Measurements from ENCODE around the gene MUS81.

Gene MUS81

DNA sequence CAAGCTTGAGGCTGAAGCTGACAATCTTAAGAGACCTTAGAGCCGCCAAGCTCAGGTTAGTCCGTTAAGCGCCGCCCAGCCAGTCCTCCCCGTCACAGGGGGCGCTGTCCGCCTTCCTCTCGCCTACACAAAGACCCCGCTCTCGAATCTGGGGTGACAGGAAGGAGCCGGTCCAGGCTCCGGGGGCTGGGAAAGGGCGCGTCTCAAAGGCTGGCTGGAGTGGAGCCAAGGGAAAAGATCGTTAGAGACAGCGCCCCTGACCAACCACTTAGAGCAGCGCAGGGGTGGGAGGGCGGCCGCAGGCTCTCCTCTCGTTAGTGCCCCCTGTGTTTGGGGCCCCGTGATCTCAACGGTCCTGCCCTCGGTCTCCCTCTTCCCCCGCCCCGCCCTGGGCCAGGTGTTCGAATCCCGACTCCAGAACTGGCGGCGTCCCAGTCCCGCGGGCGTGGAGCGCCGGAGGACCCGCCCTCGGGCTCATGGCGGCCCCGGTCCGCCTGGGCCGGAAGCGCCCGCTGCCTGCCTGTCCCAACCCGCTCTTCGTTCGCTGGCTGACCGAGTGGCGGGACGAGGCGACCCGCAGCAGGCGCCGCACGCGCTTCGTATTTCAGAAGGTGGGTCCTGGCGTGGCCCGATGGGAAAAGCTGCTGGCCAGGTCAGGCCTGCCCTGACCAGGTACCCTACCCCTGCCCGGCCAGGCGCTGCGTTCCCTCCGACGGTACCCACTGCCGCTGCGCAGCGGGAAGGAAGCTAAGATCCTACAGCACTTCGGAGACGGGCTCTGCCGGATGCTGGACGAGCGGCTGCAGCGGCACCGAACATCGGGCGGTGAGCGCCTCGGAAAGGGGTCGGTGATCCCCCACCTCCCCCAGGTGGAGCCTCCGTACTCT, at the start of gene MUS81:
MUS81 (plus strand) TSS at position 156 of the 887 bp plus-strand sequence; CDS start at position 477, 321 bp downstream.
- TF ChIP-seq, protein P1, sequence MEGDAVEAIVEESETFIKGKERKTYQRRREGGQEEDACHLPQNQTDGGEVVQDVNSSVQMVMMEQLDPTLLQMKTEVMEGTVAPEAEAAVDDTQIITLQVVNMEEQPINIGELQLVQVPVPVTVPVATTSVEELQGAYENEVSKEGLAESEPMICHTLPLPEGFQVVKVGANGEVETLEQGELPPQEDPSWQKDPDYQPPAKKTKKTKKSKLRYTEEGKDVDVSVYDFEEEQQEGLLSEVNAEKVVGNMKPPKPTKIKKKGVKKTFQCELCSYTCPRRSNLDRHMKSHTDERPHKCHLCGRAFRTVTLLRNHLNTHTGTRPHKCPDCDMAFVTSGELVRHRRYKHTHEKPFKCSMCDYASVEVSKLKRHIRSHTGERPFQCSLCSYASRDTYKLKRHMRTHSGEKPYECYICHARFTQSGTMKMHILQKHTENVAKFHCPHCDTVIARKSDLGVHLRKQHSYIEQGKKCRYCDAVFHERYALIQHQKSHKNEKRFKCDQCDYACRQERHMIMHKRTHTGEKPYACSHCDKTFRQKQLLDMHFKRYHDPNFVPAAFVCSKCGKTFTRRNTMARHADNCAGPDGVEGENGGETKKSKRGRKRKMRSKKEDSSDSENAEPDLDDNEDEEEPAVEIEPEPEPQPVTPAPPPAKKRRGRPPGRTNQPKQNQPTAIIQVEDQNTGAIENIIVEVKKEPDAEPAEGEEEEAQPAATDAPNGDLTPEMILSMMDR (IDR thresholded peaks at IDR 0.05; ENCODE audit: low read depth, low read length), result peak; percentile 73
- peak within 1 kb of the TSS; percentile 91 for H3K4me3 ChIP-seq (ENCODE audit: low read depth, low read length)

DNA sequence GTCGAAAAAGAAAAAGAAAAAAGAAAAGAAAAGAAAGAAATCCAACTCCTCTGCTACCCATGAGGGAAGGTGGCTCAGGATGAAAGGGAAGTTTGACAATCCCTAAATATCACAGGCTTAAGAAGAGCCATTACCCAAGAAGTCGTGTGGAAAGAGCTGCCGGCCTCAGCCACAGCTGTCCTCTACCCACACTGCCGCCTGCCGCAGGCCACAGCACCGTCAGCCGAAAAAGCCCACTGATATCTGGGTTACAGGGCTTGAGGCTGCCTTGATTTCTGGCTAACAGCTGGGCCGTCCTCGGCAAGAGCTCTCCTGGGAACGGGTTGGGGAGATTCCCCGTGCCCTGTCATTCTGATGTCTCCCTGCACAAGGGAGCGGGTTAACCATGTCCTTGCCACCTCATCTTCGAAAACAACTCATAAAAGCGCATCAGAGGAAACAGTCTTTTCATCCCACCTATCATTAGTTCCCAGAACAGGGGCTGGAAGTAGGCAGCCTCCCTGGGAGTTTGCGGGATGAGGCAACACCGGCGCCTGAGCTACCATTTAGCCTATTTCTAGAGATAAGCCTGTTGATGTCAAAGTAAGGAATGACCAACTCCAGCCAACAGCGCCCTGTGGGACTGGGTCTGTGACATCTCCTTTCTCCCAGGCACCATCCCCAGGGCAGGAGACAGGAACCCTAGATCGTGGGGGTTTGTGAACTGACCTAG, 48.3 kb upstream of the MUS81 start:
- H3K4me3 ChIP-seq (ENCODE audit: low read depth, low read length), result no peak overlapping the region

DNA sequence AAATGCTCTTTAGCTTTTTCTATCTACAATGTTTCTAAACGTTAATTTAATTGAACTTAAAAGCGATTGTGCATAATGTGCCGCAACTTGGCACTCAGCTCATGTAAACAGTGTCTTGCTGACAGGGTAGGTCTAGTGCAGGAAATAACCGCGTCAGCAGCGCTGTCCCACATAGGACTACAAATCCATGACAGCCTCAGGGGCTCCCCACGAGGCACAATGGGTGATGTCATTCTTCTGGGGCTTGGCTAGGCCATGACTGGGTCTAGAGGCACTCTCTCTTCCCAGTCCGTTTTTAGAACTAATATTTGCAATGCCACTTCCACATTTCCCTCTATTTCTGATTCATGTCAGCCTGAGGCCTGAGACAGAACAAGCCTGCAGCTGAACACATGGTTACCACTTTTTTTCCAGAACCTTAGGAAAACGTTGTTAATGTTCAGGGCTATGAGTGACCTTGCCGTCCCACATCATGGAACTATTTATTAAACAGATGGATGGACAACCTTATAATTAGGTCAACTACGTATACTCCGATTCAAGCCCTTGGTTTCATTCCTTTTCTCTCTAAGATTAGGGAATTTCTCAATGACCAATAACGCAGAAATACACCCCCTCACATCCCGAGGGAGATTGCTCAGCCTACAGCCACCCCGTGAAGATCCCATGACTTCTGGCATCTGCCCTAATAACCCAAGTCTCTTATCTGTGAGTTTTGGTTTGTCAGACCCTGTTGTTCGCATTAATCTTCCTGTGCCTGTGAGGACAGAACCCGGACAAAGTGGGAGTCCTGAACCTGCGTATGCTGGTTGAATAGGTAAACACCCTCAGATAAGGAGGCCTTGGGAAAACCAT, 45.9 kb upstream of the MUS81 start:
- TF ChIP-seq, protein P1 (IDR thresholded peaks at IDR 0.05; ENCODE audit: low read depth, low read length), result no peak
- H3K4me3 ChIP-seq (ENCODE audit: low read depth, low read length), result no peak overlapping the region

More for the DNA sequence above, 48.3 kb upstream of the MUS81 start:
- TF ChIP-seq, protein P1 (IDR thresholded peaks at IDR 0.05; ENCODE audit: low read depth, low read length), result no peak

DNA sequence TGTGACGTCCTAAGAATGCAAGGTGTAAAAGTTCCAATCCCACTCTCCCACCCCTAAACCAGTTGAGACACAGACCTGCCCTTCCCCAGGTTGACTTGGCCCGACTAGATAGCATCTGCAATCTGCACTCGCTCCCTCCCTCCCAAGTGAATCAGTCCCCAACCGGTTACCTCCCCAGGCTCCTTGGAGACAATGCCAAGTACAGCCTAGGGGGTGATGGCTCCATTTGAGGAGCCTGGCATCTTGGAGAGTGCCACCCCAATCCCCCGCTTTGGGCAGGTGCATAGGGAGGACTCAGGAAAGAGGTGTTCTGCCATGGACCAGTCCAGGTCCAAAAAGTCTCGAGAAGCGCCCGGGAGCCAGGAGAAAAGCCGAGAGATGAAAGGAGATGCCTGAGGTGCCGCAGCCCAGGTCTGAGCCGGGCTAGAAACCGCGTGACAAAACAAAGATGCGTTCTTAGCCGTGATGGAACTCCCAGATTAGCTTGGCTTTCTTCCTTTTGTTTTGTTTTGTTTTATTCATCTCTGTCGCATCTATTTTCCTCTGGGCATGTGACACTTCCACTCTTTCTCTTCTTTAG, 45.2 kb upstream of the MUS81 start:
- no peak overlapping the region for H3K4me3 ChIP-seq (ENCODE audit: low read depth, low read length)
- TF ChIP-seq, protein P1 (IDR thresholded peaks at IDR 0.05; ENCODE audit: low read depth, low read length), result no peak

DNA sequence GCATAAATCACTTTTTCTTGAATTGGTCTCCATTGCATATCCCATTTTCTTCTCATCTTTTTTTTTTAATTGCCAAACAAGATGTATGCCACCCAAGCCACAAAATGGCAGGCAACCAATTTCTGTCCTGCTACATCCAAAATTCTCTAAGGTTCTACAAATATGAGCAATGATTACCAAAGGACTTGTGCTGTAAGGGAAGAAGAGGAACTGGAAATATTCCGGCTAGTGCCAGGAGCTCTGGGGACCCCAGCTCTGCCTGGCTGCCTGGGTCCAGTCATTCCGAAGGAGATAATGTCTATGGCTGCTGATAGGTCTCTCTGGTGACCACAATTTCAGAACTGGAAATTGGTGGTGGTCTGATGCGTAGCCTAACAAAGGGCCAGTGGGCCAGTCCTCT, 43.5 kb upstream of the MUS81 start:
- TF ChIP-seq, protein P1 (IDR thresholded peaks at IDR 0.05; ENCODE audit: low read depth, low read length), result no peak
- H3K4me3 ChIP-seq (ENCODE audit: low read depth, low read length), result no peak overlapping the region

DNA sequence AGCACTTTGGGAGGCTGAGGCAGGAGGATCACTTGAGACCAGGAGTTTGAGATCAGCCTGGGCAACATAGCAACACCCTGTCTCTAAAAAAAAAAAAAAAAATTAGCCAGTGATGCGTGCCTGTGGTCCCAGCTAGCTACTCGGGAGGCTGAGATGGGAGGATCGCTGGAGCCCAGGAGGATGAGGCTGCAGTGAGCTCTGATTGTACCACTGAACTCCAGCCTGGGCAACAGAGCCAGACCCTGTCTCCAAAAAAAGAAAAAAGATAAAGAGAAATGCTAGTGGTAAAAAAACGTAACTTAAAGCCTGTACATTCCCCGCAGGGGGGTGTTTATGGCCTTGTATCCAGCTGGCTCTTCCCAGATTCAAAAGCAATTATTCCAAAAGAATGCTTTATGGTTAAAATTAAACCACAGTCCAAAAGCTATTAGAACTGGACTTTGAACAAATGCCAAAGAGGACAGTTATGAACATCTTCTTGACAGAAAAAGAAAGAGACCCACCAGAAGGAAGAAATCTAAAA, 42.9 kb upstream of the MUS81 start:
- H3K4me3 ChIP-seq (ENCODE audit: low read depth, low read length), result peak overlapping the region; percentile 56
- TF ChIP-seq, protein P1 (IDR thresholded peaks at IDR 0.05; ENCODE audit: low read depth, low read length), result no peak
